Spinal cord (tissue), 10 donors: Measurements from ENCODE around the gene ZNF490. TPM values are rescaled to one million over a fixed set of nuclear protein-coding genes. Genes with fewer than 3 reads are reported as not detected.
"Not testable (repeated sequence)": the region's sequence is repeated elsewhere in the genome, so short reads cannot be mapped to it uniquely, and the experiment has no call there.

Experiments used
- DNase-seq, 6 donors: peaks; one replicate each; pipeline versions ENCODE4 v3.0.0 to v3.0.0-alpha.2; 2013 to 2015; ENCODE audit warnings: low spot score in 6 of 6, low read depth in 4 of 6
- H3K27ac ChIP-seq: one replicate; pipeline ENCODE4 v1.5.1; 2013; ENCODE audit warnings: low read depth, low read length, control low read depth
- H3K27me3 ChIP-seq: one replicate; pipeline ENCODE4 v1.6.1; 2013; ENCODE audit warnings: low read length; ENCODE audit not compliant: control insufficient read depth, insufficient read depth
- H3K36me3 ChIP-seq: one replicate; pipeline ENCODE4 v1.6.1; 2013; ENCODE audit warnings: low read length; ENCODE audit not compliant: control insufficient read depth, insufficient read depth
- H3K4me1 ChIP-seq: one replicate; pipeline ENCODE4 v1.6.1; 2013; ENCODE audit warnings: low read length; ENCODE audit not compliant: control insufficient read depth, insufficient read depth
- H3K4me3 ChIP-seq: one replicate; pipeline ENCODE4 v1.5.1; 2013; ENCODE audit warnings: low read depth, low read length, control low read depth
- H3K9me3 ChIP-seq: one replicate; pipeline ENCODE4 v1.6.1; 2013; ENCODE audit warnings: low read length; ENCODE audit not compliant: control insufficient read depth, insufficient read depth
- WGBS: methylation state at CpG from one replicate; pipeline ENCODE4 v1.1.5; 2013; ENCODE audit warnings: missing lambda C conversion rate; ENCODE audit not compliant: insufficient coverage; 5-methylcytosine and 5-hydroxymethylcytosine counted together
- polyA plus RNA-seq, 2 donors: library from polyadenylated mRNA; unstranded; fragments of 120-200 nt; gene quantifications; one replicate each; pipeline ENCODE4 v1.2.1, GENCODE V29; 2013; ENCODE audit not compliant: insufficient read length in 2 of 2
- total RNA-seq, 2 donors: library from RNA; depleted of rRNA in 1 of 2; stranded (reverse); fragments of 120-200 nt in 1 of 2; fragments of >200 nt in 1 of 2; gene quantifications; one replicate each; pipeline versions ENCODE4 v1.2.3 to v1.2.4, GENCODE V29; 2013 to 2014
- donor health status: healthy.

ZNF490 gene
- total and polyA plus RNA-seq, 4 donors: 5.6 to 12.9 (median 9.4) TPM

- peaks cover 12% of the 10 kb centered on the region for H3K36me3 ChIP-seq
- no peak overlapping the region for H3K27ac ChIP-seq
- no peak overlapping the region for H3K4me3 ChIP-seq
- DNase-seq: no peak
- peaks cover 15% of the 10 kb centered on the region for H3K4me1 ChIP-seq
- H3K27me3 ChIP-seq: no peaks in the 10 kb centered on the region
- no peaks in the 10 kb centered on the region for H3K9me3 ChIP-seq
- 98% methylated on average over 4 of the region's 10 CpGs for WGBS
Measured at GRCh38 chr19:12646551-12646950, 35.9 kb upstream of the ZNF490 start.

GRCh38 chr19:12643716-12644115, 33.1 kb upstream of the ZNF490 start:
- H3K4me3 ChIP-seq, H3K9me3 ChIP-seq, H3K27me3 ChIP-seq, H3K36me3 ChIP-seq, H3K27ac ChIP-seq, DNase-seq: not testable (repeated sequence)
- peaks cover 25% of the 10 kb centered on the region for H3K4me1 ChIP-seq
- 97% methylated on average over 14 of the region's 14 CpGs for WGBS

GRCh38 chr19:12642506-12642905, 31.9 kb upstream of the ZNF490 start:
- Histone ChIP-seq H3K27ac (no peak overlapping the region), H3K4me1 (peaks cover 13% of the 10 kb centered on the region), H3K36me3 (peaks cover 3% of the 10 kb centered on the region), H3K4me3 (no peak overlapping the region), H3K27me3 (no peaks in the 10 kb centered on the region), H3K9me3 (no peaks in the 10 kb centered on the region)
- 88% methylated on average over 15 of the region's 26 CpGs for WGBS
- DNase-seq: no peak

GRCh38 chr19:12641456-12641855, 30.8 kb upstream of the ZNF490 start:
- Histone ChIP-seq H3K27me3 (no peaks in the 10 kb centered on the region), H3K36me3 (peaks cover 3% of the 10 kb centered on the region), H3K9me3 (no peaks in the 10 kb centered on the region), H3K27ac (no peak overlapping the region), H3K4me1 (peaks cover 10% of the 10 kb centered on the region), H3K4me3 (no peak overlapping the region)
- WGBS: 64% methylated on average over 10 of the region's 13 CpGs
- DNase-seq: no peak

- H3K4me1 ChIP-seq: peaks cover 10% of the 10 kb centered on the region
- no peak overlapping the region for H3K27ac ChIP-seq
- no peak overlapping the region for H3K4me3 ChIP-seq
- H3K27me3 ChIP-seq: no peaks in the 10 kb centered on the region
- no peaks in the 10 kb centered on the region for H3K9me3 ChIP-seq
- H3K36me3 ChIP-seq: peaks cover 3% of the 10 kb centered on the region
- WGBS: 12% methylated on average over 37 of the region's 39 CpGs
- DNase-seq: peak; percentile 7 to 85 (median 40)
Measured at GRCh38 chr19:12639901-12640613, 29.4 kb upstream of the ZNF490 start.

GRCh38 chr19:12638611-12639182, 28.1 kb upstream of the ZNF490 start:
- Histone ChIP-seq H3K9me3 (no peaks in the 10 kb centered on the region), H3K27me3 (no peaks in the 10 kb centered on the region), H3K4me3 (no peak overlapping the region), H3K27ac (no peak overlapping the region), H3K36me3 (peaks cover 3% of the 10 kb centered on the region), H3K4me1 (peaks cover 10% of the 10 kb centered on the region)
- no peak for DNase-seq
- 96% methylated on average over 18 of the region's 22 CpGs for WGBS

GRCh38 chr19:12636631-12637030, 26.0 kb upstream of the ZNF490 start:
- H3K36me3 ChIP-seq: no peaks in the 10 kb centered on the region
- no peak for DNase-seq
- H3K27ac ChIP-seq: no peak overlapping the region
- H3K27me3 ChIP-seq: no peaks in the 10 kb centered on the region
- H3K9me3 ChIP-seq: no peaks in the 10 kb centered on the region
- 94% methylated on average over 12 of the region's 13 CpGs for WGBS
- H3K4me1 ChIP-seq: peaks cover 10% of the 10 kb centered on the region
- no peak overlapping the region for H3K4me3 ChIP-seq

GRCh38 chr19:12629215-12629614, 18.6 kb upstream of the ZNF490 start:
- Histone ChIP-seq H3K4me1 (no peaks in the 10 kb centered on the region), H3K27me3 (no peaks in the 10 kb centered on the region), H3K9me3 (no peaks in the 10 kb centered on the region), H3K27ac (no peak overlapping the region), H3K4me3 (no peak overlapping the region), H3K36me3 (peaks cover 39% of the 10 kb centered on the region)
- no peak for DNase-seq
- WGBS: 60% methylated on average over 1 of the region's 7 CpGs

- no peak overlapping the region for H3K4me3 ChIP-seq
- H3K36me3 ChIP-seq: peaks cover 44% of the 10 kb centered on the region
Measured at GRCh38 chr19:12628040-12629022, 17.7 kb upstream of the ZNF490 start.

More at GRCh38 chr19:12628040-12629022, 17.7 kb upstream of the ZNF490 start:
- 89% methylated on average over 8 of the region's 17 CpGs for WGBS
- H3K27me3 ChIP-seq: no peaks in the 10 kb centered on the region
- no peak for DNase-seq
- H3K4me1 ChIP-seq: no peaks in the 10 kb centered on the region
- no peak overlapping the region for H3K27ac ChIP-seq
- H3K9me3 ChIP-seq: no peaks in the 10 kb centered on the region
